Heart left ventricle (tissue), 16 donors: Measurements from ENCODE around the gene MT1HL1. TPM values are rescaled to one million over a fixed set of nuclear protein-coding genes. Genes with fewer than 3 reads are reported as not detected.
"Not testable (repeated sequence)": the region's sequence is repeated elsewhere in the genome, so short reads cannot be mapped to it uniquely, and the experiment has no call there.

Source experiments
- ATAC-seq, 4 donors: fragments of 200-7000 bp; cut with Tn5 transposase; one replicate each; pipeline ENCODE4 v1.9.1; 2020 to 2022; ENCODE audit warnings: moderate library complexity in 4 of 4, mild to moderate bottlenecking in 3 of 4, moderate number of reproducible peaks in 1 of 4
- DNase-seq, 5 donors: peaks; one replicate each; pipeline ENCODE4 v3.0.0-alpha.2; 2020
- H3K27ac ChIP-seq, 12 donors: fragments of 200-600 bp; sonication (generic) in 4 of 12; one replicate each; pipeline versions ENCODE4 v1.5.0 to v1.8.0; 2016 to 2022; ENCODE audit warnings: mild to moderate bottlenecking in 2 of 12
- H3K27me3 ChIP-seq, 9 donors: fragments of 200-600 bp; sonication (generic) in 2 of 9; one replicate each; pipeline versions ENCODE4 v1.5.1 to v1.8.0; 2016 to 2022; ENCODE audit warnings: mild to moderate bottlenecking in 3 of 9
- H3K36me3 ChIP-seq, 9 donors: fragments of 200-600 bp; sonication (generic) in 2 of 9; one replicate each; pipeline versions ENCODE4 v1.5.0 to v1.8.0; 2018 to 2022; ENCODE audit warnings: mild to moderate bottlenecking in 2 of 9
- H3K4me1 ChIP-seq, 12 donors: fragments of 200-600 bp; sonication (generic) in 4 of 12; one replicate each; pipeline versions ENCODE4 v1.5.0 to v1.8.0; 2016 to 2022; ENCODE audit warnings: mild to moderate bottlenecking in 3 of 12
- H3K4me3 ChIP-seq, 12 donors: fragments of 200-600 bp; sonication (generic) in 4 of 12; one replicate each; pipeline versions ENCODE4 v1.5.0 to v1.8.0; 2017 to 2022; ENCODE audit warnings: mild to moderate bottlenecking in 9 of 12, moderate library complexity in 4 of 12
- H3K9me3 ChIP-seq, 12 donors: fragments of 200-600 bp; sonication (generic) in 4 of 12; one replicate each; pipeline versions ENCODE4 v1.5.0 to v1.8.0; 2016 to 2022; ENCODE audit warnings: mild to moderate bottlenecking in 1 of 12
- POLR2A ChIP-seq, 2 donors: fragments of 450-650 bp; IDR thresholded peaks; one replicate each; pipeline ENCODE4 v1.6.1; 2017; ENCODE audit warnings: antibody characterized with exemption in 2 of 2, mild to moderate bottlenecking in 2 of 2, moderate library complexity in 2 of 2
- WGBS, 4 donors: extraction: QIAGEN DNeasy Blood & Tissue Kit in 2 of 4; methylation state at CpG; one replicate each; pipeline versions ENCODE4 v1.1.5 to v1.1.7; 2013 to 2018; 5-methylcytosine and 5-hydroxymethylcytosine counted together
- intact Hi-C, 10 donors: fragments of 100-400 bp; cut with DNase I; formaldehyde crosslinking; loops; one replicate each; pipeline versions ENCODE4 v1.11.1 to v1.14.2; 2022
- polyA plus RNA-seq, 2 donors: library from polyadenylated mRNA; stranded (reverse); fragments of 200-250 nt; gene quantifications; one replicate each; pipeline ENCODE4 v1.2.3, GENCODE V29; 2013
- total RNA-seq, 9 donors: library from RNA; depleted of rRNA in 2 of 9; stranded (reverse); fragments of >200 nt in 2 of 9; fragmentation: NEBNext Ultra II Directional in 3 of 9; extraction: Animal tissue kit (Norgen Biotek cat#: 25700) in 3 of 9; gene quantifications; one replicate each; pipeline versions ENCODE4 v1.1.0 to v1.2.4, GENCODE V29; 2016 to 2023
- TF ChIP-seq, protein P1 (sequence below), 12 donors: fragments of 200-600 bp; sonication (generic) in 4 of 12; IDR thresholded peaks; one replicate each; pipeline versions ENCODE4 v1.5.0 to v1.8.0; 2018 to 2022; ENCODE audit warnings: antibody characterized with exemption in 12 of 12, mild to moderate bottlenecking in 5 of 12
- donor health status: ischemic (EF 13 %, LVEDD 7.1; RV severe dilation, severe dysfunction).
- donor health status: healthy with polysubstance abuse.
- donor health status: DM: no; HTN: yes; CAD: no.
- donor health status: DM: no; HTN: no; CAD: no.
- donor health status: ischemic (EF 25% LVEDD 6.9; RV normal size, moderate dysfunction).
- donor health status: ischemic (EF 25% LVEDD 5.7; RV mildly dilated, moderate dysfunction).
- donor health status: healthy.
- donor health status: DM: yes; HTN: yes; CAD: no.
- donor health status: ischemic (EF 35%, LVEDD 5.7; RV mildly dilated, moderate dysfunction).
- donor health status: nonischemic (EF 11% LVEDD 7.7; RV severe dilation, severe dysfunction).
- donor health status: DM: yes; HTN: yes; CAD: no.
- donor health status: PGD.
- donor health status: ischemic (EF 29% LVEDD 5.4; RV normal size, mild dysfunction).
- donor health status: nonischemic (EF 23%, LVEDD 6.1; RV moderate dilation, normal function).

The MT1HL1 gene
- total and polyA plus RNA-seq, 11 donors, result not detected

GRCh38 chr1:236982380-236982779 lies 21.9 kb downstream of the MT1HL1 start:
- no peak overlapping the region for H3K4me3 ChIP-seq
- peaks cover 0 to 32% (median 7%) of the 10 kb centered on the region in 12 donors for H3K4me1 ChIP-seq
- DNase-seq (peak in 4 of 5 donors; percentile 21 to 53 (median 44)), ATAC-seq (peak; percentile 82 to 93 (median 85))
- no peaks in the 10 kb centered on the region for H3K36me3 ChIP-seq
- no peaks in the 10 kb centered on the region for H3K27me3 ChIP-seq
- no peak for TF ChIP-seq POLR2A (IDR thresholded peaks at IDR 0.05)
- TF ChIP-seq, protein P1, sequence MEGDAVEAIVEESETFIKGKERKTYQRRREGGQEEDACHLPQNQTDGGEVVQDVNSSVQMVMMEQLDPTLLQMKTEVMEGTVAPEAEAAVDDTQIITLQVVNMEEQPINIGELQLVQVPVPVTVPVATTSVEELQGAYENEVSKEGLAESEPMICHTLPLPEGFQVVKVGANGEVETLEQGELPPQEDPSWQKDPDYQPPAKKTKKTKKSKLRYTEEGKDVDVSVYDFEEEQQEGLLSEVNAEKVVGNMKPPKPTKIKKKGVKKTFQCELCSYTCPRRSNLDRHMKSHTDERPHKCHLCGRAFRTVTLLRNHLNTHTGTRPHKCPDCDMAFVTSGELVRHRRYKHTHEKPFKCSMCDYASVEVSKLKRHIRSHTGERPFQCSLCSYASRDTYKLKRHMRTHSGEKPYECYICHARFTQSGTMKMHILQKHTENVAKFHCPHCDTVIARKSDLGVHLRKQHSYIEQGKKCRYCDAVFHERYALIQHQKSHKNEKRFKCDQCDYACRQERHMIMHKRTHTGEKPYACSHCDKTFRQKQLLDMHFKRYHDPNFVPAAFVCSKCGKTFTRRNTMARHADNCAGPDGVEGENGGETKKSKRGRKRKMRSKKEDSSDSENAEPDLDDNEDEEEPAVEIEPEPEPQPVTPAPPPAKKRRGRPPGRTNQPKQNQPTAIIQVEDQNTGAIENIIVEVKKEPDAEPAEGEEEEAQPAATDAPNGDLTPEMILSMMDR (IDR thresholded peaks at IDR 0.05), result no peak
- WGBS, 4 donors, result 41 to 76% (median 58%) methylated on average over 1 of the region's 1 CpG
- H3K9me3 ChIP-seq, result peaks cover 0 to 7% (median 0%) of the 10 kb centered on the region in 12 donors
- intact Hi-C loops, result no loop called here
- H3K27ac ChIP-seq, result peak overlapping the region; percentile 38 to 87 (median 76)

DNA sequence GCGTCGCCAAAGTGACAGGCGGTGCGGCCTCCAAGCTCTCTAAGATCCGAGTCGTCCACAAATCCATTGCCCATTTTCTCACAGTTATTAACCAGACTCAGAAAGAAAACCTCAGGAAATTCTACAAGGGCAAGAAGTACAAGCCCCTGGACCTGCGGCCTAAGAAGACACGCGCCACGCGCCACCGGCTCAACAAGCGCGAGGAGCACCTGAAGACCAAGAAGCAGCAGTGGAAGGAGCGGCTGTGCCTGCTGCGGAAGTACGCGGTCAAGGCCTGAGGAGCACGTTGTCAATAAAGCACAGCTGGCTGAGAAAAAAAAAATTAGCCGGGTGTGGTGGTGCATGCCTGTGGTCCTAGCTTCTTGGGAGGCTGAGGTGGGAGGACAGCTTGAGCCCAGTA lies 22.8 kb downstream of the MT1HL1 start:
- H3K9me3 ChIP-seq, ATAC-seq, H3K27me3 ChIP-seq, H3K4me3 ChIP-seq, H3K36me3 ChIP-seq, DNase-seq, intact Hi-C loops: not testable (repeated sequence)
- H3K27ac ChIP-seq, result peak overlapping the region in 10 of 12 donors; percentile 38 to 87 (median 78)
- peaks cover 0 to 32% (median 7%) of the 10 kb centered on the region in 12 donors for H3K4me1 ChIP-seq
- 94 to 95% (median 95%) methylated on average over 20 of the region's 20 CpGs for WGBS, 4 donors

DNA sequence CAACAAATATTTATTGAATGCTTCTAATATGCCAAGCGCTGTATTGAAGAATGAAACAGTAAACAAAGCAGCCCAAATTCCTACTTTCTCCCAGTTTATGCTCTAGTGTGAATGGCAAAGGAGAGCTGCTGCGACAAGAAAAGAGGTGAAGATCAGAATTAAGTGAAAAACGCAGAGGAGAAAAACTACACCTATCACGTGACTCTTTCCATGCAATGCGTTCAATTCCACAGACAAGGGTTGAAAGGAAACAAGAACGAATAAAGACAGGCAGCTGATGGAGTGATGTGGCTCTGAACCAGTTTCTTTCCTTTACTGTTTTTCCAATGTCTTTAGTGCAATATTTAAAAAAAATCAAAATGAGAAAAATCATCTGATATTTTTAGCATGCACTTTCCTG lies 23.6 kb downstream of the MT1HL1 start:
- Histone ChIP-seq H3K27me3 (no peaks in the 10 kb centered on the region), H3K4me1 (peaks cover 0 to 32% (median 7%) of the 10 kb centered on the region in 12 donors), H3K36me3 (no peaks in the 10 kb centered on the region), H3K9me3 (no peaks in the 10 kb centered on the region), H3K27ac (no peak overlapping the region), H3K4me3 (no peak overlapping the region)
- TF ChIP-seq POLR2A (IDR thresholded peaks at IDR 0.05), result no peak
- TF ChIP-seq, protein P1 (IDR thresholded peaks at IDR 0.05), result no peak
- intact Hi-C loops, result no loop called here
- DNase-seq (no peak), ATAC-seq (no peak)
- 76 to 84% (median 82%) methylated on average over 6 of the region's 6 CpGs for WGBS, 4 donors

- no peaks in the 10 kb centered on the region for H3K36me3 ChIP-seq
- peaks cover 0 to 35% (median 7%) of the 10 kb centered on the region in 12 donors for H3K4me1 ChIP-seq
- ATAC-seq (peak in 3 of 4 donors; percentile 11 to 38 (median 31)), DNase-seq (no peak)
- 56 to 68% (median 61%) methylated on average over 13 of the region's 13 CpGs for WGBS, 4 donors
- no peak overlapping the region for H3K4me3 ChIP-seq
- intact Hi-C loops, result loop anchor here in 1 of 10 donors (5.0 kb wide), 1 partner anchor 87 kb away; no protein-coding TSS in a partner anchor
- H3K27me3 ChIP-seq, result no peaks in the 10 kb centered on the region
- peak overlapping the region in 8 of 12 donors; percentile 13 to 65 (median 44) for H3K27ac ChIP-seq
- H3K9me3 ChIP-seq, result no peaks in the 10 kb centered on the region
- TF ChIP-seq POLR2A (IDR thresholded peaks at IDR 0.05), result no peak
- TF ChIP-seq, protein P1 (IDR thresholded peaks at IDR 0.05), result no peak
These were observed 24.9 kb downstream of the MT1HL1 start for GRCh38 chr1:236979149-236979900.
